ENCODE results near the gene GRIK2. TPM values are rescaled to one million over a fixed set of nuclear protein-coding genes. Genes with fewer than 3 reads are reported as not detected.

Gene GRIK2
- total and polyA plus RNA-seq, 11 donors, result 0.33 to 7.0 (median 3.9) TPM

DNA sequence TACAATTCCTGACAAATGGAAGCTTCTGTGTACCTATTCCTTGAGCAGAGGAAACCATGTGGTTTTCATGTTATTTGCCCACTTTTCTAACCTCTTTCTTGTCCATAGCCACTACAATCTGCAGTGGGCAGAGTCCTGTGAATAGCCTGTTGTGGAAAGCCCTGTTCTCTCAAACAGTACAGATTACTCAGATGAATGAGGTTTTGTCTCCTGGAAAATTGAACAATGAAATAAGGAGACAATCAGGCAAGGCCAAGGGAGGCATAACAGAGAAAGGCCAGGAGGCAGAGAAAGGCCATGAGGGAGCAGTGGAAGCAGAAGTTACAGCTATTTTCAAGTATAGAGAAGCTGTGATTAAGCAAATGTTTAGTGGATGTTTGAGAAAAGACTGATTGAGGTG, 189.3 kb downstream of the GRIK2 start:
- DNase-seq (no peak), ATAC-seq (no peak)
- TF ChIP-seq POLR2A (IDR thresholded peaks at IDR 0.05), result no peak
- TF ChIP-seq, protein P1, sequence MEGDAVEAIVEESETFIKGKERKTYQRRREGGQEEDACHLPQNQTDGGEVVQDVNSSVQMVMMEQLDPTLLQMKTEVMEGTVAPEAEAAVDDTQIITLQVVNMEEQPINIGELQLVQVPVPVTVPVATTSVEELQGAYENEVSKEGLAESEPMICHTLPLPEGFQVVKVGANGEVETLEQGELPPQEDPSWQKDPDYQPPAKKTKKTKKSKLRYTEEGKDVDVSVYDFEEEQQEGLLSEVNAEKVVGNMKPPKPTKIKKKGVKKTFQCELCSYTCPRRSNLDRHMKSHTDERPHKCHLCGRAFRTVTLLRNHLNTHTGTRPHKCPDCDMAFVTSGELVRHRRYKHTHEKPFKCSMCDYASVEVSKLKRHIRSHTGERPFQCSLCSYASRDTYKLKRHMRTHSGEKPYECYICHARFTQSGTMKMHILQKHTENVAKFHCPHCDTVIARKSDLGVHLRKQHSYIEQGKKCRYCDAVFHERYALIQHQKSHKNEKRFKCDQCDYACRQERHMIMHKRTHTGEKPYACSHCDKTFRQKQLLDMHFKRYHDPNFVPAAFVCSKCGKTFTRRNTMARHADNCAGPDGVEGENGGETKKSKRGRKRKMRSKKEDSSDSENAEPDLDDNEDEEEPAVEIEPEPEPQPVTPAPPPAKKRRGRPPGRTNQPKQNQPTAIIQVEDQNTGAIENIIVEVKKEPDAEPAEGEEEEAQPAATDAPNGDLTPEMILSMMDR (IDR thresholded peaks at IDR 0.05), result no peak
- Histone ChIP-seq H3K36me3 (no peaks in the 10 kb centered on the region), H3K27ac (no peak overlapping the region), H3K4me1 (no peaks in the 10 kb centered on the region), H3K4me3 (no peak overlapping the region), H3K27me3 (no peaks in the 10 kb centered on the region), H3K9me3 (no peaks in the 10 kb centered on the region)
- intact Hi-C loops (cut with DNase I), result no loop called here

DNA sequence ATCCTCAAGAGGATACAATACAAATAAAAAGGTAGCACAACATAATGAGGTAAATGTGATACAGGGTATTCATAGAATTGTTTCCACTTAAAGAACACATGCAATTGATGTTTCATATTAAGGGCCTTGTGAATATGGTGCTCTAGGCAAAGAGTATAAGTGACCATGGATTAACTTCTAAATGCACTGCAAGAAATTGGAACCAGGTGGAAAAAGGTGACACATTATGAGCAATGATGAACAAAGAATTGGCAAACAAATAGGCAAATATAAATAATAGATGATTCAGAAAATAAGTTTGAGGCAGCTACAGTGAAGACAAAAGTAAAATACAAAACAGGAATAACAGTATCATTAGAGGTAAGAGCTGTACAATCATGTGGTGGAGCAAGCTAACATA, 192.0 kb downstream of the GRIK2 start:
- no peaks in the 10 kb centered on the region for H3K36me3 ChIP-seq
- ATAC-seq (no peak), DNase-seq (no peak)
- TF ChIP-seq POLR2A (IDR thresholded peaks at IDR 0.05), result no peak
- TF ChIP-seq, protein P1 (IDR thresholded peaks at IDR 0.05), result no peak
- intact Hi-C loops (cut with DNase I), result no loop called here
- no peaks in the 10 kb centered on the region for H3K9me3 ChIP-seq
- H3K4me1 ChIP-seq, result no peaks in the 10 kb centered on the region
- no peak overlapping the region for H3K4me3 ChIP-seq
- no peak overlapping the region for H3K27ac ChIP-seq
- H3K27me3 ChIP-seq, result no peaks in the 10 kb centered on the region

DNA sequence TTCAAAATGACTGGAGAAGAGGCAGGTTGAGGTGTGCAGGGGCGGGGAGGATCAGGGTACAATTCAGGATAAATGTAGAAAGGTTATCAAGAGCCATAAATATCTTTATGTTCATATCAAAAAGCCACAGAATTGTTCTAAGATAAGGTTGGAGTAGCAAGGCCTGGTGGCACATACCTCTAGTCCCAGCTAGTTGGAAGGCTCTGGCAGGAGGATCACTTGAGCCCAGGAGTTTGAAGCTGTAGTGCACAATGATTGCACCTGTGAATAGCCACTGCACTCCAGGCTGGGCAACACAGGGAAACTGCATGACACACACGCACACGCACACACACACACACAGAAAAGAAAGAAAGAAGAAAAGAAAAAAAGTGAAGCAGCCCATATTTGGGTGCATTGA, 194.8 kb downstream of the GRIK2 start:
- 54 to 65% (median 58%) methylated on average over 3 of the region's 3 CpGs for WGBS, 4 donors
- Histone ChIP-seq H3K4me1 (no peaks in the 10 kb centered on the region), H3K4me3 (no peak overlapping the region), H3K27ac (no peak overlapping the region), H3K27me3 (no peaks in the 10 kb centered on the region), H3K36me3 (no peaks in the 10 kb centered on the region), H3K9me3 (no peaks in the 10 kb centered on the region)
- peak in 1 of 5 donors; percentile 32 for DNase-seq
- intact Hi-C loops (cut with DNase I), result no loop called here
- peak in 1 of 4 donors; percentile 53 for ATAC-seq
- TF ChIP-seq, protein P1 (IDR thresholded peaks at IDR 0.05), result no peak
- TF ChIP-seq POLR2A (IDR thresholded peaks at IDR 0.05), result no peak

- H3K27me3 ChIP-seq, result no peaks in the 10 kb centered on the region
- no peak overlapping the region for H3K4me3 ChIP-seq
- DNase-seq (no peak), ATAC-seq (no peak)
- H3K4me1 ChIP-seq, result no peaks in the 10 kb centered on the region
- no peaks in the 10 kb centered on the region for H3K36me3 ChIP-seq
- H3K27ac ChIP-seq, result no peak overlapping the region
- H3K9me3 ChIP-seq, result no peaks in the 10 kb centered on the region
- intact Hi-C loops (cut with DNase I), result no loop called here
- TF ChIP-seq, protein P1 (IDR thresholded peaks at IDR 0.05), result no peak
- TF ChIP-seq POLR2A (IDR thresholded peaks at IDR 0.05), result no peak
Observed at GRCh38 chr6:101595276-101595675, 201.8 kb downstream of the GRIK2 start.

Measured in heart left ventricle (tissue), 16 donors.